ENCODE results near the gene PKN1.

Gene PKN1

DNA sequence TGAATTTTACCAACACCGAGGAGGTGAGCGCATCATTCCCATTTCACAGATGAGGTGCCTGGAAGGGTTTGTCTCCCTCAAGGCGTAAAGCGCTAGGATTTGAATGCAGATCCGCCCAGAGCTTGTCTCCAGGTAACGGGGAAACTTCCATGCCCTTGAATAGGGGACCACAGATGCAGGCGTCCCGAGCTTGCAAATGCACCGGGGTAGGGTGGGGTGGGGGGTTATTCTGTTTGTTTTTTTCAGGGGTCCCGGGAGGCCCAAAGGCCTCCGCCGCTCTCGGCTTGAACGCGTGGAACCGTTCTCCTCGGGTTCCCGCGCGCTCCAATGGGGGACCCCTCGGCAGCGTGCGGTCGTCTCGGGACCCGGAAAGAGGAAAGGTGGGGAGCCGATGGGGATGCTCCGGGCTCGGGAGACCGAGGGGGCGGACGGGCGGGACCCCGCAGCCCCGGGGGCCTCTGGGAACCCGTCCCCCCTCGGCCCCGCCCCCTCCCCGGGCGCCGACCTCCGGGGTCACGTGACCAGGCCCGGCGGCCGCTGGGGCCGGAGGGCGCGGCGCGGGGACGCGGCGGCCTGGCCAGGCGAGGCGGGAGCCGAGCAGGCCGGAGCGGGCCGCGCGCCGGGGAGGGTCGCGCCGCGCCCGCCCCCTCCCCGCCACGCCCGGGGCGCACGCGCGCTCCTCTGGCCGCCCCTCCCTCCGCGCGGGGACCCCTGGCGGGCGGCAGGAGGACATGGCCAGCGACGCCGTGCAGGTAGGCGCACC is at the start of gene PKN1:
TSS of gene PKN1 (plus strand) at position 516 of the 763 bp plus-strand sequence. CDS start at position 732, 216 bp downstream.
- Histone ChIP-seq H3K79me2 (ENCODE audit: low read length) (peaks cover 48% of the 10 kb centered on the region), H3K27me3 (ENCODE audit: low read depth, low read length) (peaks cover 4% of the 10 kb centered on the region; the same call in 1 of the 2 replicates), H3K9ac (ENCODE audit: low read length) (peak within 1 kb of the TSS; percentile 91), H3K4me2 (ENCODE audit: low read length) (peak within 1 kb of the TSS; percentile 98), H4K20me1 (ENCODE audit: insufficient read depth, low read length) (peaks cover 10% of the 10 kb centered on the region), H2AFZ (ENCODE audit: low read depth, low read length) (peak within 1 kb of the TSS; percentile 99), H3K4me1 (ENCODE audit: low read length) (peaks cover 17% of the 10 kb centered on the region), H3K36me3 (replicated peaks; ENCODE audit: low read depth, low read length) (peaks cover 3% of the 10 kb centered on the region), H3K27ac (ENCODE audit: low read length) (peak within 1 kb of the TSS; percentile 56), H3K9me3 (ENCODE audit: insufficient read depth, low read length) (no peaks in the 10 kb centered on the region), H3K4me3 (ENCODE audit: low read length) (peak within 1 kb of the TSS; percentile 99)
- TF ChIP-seq CTCF (IDR thresholded peaks at IDR 0.05; ENCODE audit: low read depth, low read length) (no peak), EZH2phosphoT487 (IDR thresholded peaks at IDR 0.05; ENCODE audit: low read depth) (no peak)

GRCh38 chr19:14383661-14384555 is 49.2 kb upstream of the PKN1 start:
- Histone ChIP-seq H3K4me2 (ENCODE audit: low read length) (peak overlapping the region; percentile 98), H3K9ac (ENCODE audit: low read length) (peak overlapping the region; percentile 94), H4K20me1 (ENCODE audit: insufficient read depth, low read length) (no peaks in the 10 kb centered on the region), H3K79me2 (ENCODE audit: low read length) (peaks cover 64% of the 10 kb centered on the region), H2AFZ (ENCODE audit: low read depth, low read length) (no peak overlapping the region), H3K4me3 (ENCODE audit: low read length) (peak overlapping the region; percentile 94), H3K4me1 (ENCODE audit: low read length) (peaks cover 57% of the 10 kb centered on the region), H3K9me3 (ENCODE audit: insufficient read depth, low read length) (no peaks in the 10 kb centered on the region), H3K27me3 (ENCODE audit: low read depth, low read length) (no peaks in the 10 kb centered on the region), H3K36me3 (replicated peaks; ENCODE audit: low read depth, low read length) (peaks cover 3% of the 10 kb centered on the region), H3K27ac (ENCODE audit: low read length) (peak overlapping the region; percentile 95)
- no peak for TF ChIP-seq EZH2phosphoT487 (IDR thresholded peaks at IDR 0.05; ENCODE audit: low read depth)
- no peak for TF ChIP-seq CTCF (IDR thresholded peaks at IDR 0.05; ENCODE audit: low read depth, low read length)

- Histone ChIP-seq H3K36me3 (replicated peaks; ENCODE audit: low read depth, low read length) (peaks cover 4% of the 10 kb centered on the region), H3K27me3 (ENCODE audit: low read depth, low read length) (no peaks in the 10 kb centered on the region), H2AFZ (ENCODE audit: low read depth, low read length) (no peak overlapping the region), H3K27ac (ENCODE audit: low read length) (peak overlapping the region; percentile 95), H3K9me3 (ENCODE audit: insufficient read depth, low read length) (no peaks in the 10 kb centered on the region), H4K20me1 (ENCODE audit: insufficient read depth, low read length) (0 out of 2 replicates have a peak, but pooled peaks cover 1% of the 10 kb centered on the region), H3K4me3 (ENCODE audit: low read length) (peak overlapping the region; percentile 52), H3K9ac (ENCODE audit: low read length) (peak overlapping the region; percentile 49), H3K4me2 (ENCODE audit: low read length) (peak overlapping the region; percentile 98), H3K79me2 (ENCODE audit: low read length) (peaks cover 60% of the 10 kb centered on the region), H3K4me1 (ENCODE audit: low read length) (peaks cover 49% of the 10 kb centered on the region)
- TF ChIP-seq CTCF (IDR thresholded peaks at IDR 0.05; ENCODE audit: low read depth, low read length) = no peak
Observed at GRCh38 chr19:14385492-14385891, 47.6 kb upstream of the PKN1 start.

DNA sequence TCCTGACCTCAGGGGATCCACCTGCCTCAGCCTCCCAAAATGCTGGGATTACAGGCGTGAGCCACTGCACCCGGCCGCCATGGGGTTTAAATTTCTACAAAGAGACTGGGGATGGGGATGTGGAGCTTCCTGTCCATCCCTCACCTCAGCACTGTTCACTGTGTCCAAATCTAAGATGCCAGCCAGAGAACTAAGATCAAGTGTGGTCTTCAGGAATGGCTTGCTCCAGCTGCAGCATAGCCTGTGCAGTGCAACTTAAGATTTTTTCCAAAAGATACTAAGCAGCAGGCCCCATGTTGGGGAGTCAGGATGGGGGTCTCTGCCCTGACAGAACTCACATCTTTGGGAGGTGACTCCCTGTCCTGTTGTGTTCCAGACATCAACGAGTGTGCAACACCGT is 42.6 kb upstream of the PKN1 start:
- H3K4me3 ChIP-seq (ENCODE audit: low read length) = no peak overlapping the region
- H3K27ac ChIP-seq (ENCODE audit: low read length) = no peak overlapping the region
- H3K36me3 ChIP-seq (replicated peaks; ENCODE audit: low read depth, low read length) = peaks cover 26% of the 10 kb centered on the region
- H3K9me3 ChIP-seq (ENCODE audit: insufficient read depth, low read length) = no peaks in the 10 kb centered on the region
- peaks cover 3% of the 10 kb centered on the region; the same call in 1 of the 2 replicates for H4K20me1 ChIP-seq (ENCODE audit: insufficient read depth, low read length)
- no peak overlapping the region for H2AFZ ChIP-seq (ENCODE audit: low read depth, low read length)
- TF ChIP-seq CTCF (IDR thresholded peaks at IDR 0.05; ENCODE audit: low read depth, low read length) (no peak), EZH2phosphoT487 (IDR thresholded peaks at IDR 0.05; ENCODE audit: low read depth) (no peak)
- H3K79me2 ChIP-seq (ENCODE audit: low read length) = peaks cover 10% of the 10 kb centered on the region
- no peaks in the 10 kb centered on the region for H3K27me3 ChIP-seq (ENCODE audit: low read depth, low read length)
- H3K4me1 ChIP-seq (ENCODE audit: low read length) = peaks cover 7% of the 10 kb centered on the region
- no peak overlapping the region for H3K9ac ChIP-seq (ENCODE audit: low read length)
- H3K4me2 ChIP-seq (ENCODE audit: low read length) = no peak overlapping the region
